SKM-1 treated with dmso at 0.1 percent for 144 hours (cell line): ENCODE results near the gene FRMD5.

ENCODE experiments used
- DNase-seq: peaks from one replicate; lab custom pipeline; 2025; ENCODE audit not compliant: unreplicated experiment; lab: John Stamatoyannopoulos, UW

FRMD5 gene

DNA sequence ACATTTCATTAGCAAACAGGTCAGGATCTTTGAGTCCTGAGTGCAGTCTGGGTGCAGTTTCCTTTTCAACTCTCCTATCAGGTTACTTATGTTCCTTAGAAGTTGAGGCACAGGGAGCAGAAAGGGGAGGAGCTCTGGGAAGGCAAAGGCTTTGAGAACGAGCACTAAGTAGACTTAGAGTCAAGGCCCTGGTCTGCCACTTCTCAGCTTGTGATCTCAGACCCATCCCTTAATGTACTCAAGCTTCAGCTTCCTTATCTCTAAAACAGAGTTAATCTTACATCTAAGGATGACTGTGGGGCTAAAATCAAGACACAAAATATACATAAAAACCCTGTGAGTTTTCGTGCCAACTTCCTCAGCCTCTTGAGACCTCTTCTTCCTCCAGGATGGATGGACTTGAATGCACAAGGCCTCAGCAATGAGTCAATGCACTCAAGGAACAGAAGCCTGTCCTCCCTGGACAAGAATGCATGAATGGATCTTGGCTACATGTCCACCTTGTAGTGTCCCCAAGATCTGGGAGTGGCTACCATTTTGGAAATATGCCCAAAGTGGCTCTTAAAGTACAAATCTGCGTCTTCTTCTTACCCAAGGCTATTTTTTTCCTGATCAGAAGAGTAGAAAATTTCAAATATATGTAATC, 263.2 kb downstream of the FRMD5 start:
- no peak for DNase-seq

DNA sequence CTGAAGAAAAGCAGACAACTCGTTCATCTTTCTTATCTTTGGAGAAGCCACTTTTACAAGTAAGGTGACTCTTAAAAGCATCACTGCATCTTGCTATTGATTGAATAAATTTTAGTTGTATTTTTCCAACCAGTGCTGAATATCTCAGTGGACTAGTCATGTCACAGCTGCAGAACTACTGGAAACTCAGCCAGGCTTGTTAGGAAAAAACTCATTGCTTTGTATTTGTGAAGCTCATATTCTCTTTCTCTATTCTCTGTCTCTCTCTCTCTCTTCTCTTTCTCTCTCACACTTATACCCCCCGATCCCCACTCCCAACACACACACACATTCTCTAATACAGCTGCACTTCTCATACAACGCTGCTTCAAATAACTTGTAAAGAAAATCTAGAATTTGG, 264.0 kb downstream of the FRMD5 start:
- DNase-seq, result no peak

DNA sequence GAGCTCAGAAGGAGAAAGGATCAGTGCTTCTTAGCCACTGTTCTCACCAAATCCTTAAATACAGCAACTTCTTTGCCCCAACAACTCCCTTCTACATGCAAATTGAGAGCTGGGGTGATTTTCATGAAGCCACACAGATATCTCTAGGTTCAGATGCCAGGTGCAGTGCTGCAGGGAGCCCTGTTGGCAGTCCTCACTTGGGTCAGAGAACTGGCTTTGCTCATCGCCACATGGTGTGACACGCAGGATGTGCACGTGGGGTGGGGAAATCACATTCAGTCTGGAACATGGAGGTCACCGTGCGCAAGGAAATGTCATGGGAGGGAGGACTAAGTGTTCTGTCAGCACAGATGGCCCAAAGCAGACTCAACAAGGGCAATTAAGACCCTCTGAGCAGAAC, 264.5 kb downstream of the FRMD5 start:
- DNase-seq, result no peak

DNA sequence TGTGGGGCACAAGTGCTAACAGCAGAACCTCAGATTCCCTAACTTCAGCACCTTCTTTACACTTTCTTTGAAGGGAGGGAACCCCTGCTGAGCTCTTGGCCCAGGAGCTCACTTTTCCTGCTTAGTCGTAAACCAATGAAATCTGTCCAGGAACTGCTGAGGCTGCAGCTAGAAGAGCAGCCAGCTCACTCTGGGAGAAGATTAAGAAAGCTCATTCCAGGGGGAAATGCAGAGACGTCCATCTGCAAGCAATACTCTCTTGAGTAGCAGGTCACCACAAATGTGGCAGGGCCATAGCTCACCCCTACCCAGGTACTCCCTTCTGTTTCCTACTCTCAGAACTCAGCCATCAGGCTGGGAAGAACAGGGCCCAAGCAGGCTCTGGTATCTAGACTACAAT, 265.0 kb downstream of the FRMD5 start:
- DNase-seq, result no peak

DNA sequence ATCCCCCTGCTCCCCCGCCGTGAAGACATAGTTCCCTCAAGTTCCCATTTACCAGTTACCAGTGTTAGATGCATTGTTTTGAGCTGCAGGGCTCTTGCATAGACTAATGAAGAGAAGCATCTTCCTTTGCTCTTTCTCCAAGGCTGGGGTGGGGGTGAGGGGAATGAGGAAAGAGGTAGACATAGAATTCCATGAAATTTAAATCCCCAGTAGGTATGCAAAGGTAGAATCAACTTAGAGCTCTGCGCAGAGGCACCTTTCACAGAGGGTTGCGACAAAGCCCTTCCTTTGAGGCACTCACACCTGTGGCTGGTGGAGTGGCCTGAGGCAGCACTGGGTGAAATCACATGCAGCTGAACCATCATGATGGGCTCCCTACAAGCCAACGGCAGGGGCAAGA, 266.9 kb downstream of the FRMD5 start:
- no peak for DNase-seq

DNA sequence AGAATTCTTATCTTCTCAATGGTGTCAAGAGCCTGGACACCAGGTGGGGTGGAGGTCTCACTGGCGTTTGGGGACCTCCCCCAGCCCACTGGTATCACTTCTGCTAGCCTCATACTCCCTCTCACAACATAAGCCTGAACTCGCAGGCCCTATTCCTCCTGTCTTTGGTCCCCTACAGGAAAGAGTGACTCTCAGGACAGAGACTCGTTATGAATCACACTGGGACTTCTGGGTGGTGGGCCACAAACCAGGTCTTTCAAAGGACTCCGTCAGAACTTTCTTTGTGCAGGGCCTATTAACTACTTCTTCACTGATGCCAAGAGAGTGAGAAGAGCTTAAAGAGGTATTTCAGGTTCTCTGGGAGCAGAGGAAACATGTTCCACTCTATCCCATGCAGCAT, 267.9 kb downstream of the FRMD5 start:
- no peak for DNase-seq

DNA sequence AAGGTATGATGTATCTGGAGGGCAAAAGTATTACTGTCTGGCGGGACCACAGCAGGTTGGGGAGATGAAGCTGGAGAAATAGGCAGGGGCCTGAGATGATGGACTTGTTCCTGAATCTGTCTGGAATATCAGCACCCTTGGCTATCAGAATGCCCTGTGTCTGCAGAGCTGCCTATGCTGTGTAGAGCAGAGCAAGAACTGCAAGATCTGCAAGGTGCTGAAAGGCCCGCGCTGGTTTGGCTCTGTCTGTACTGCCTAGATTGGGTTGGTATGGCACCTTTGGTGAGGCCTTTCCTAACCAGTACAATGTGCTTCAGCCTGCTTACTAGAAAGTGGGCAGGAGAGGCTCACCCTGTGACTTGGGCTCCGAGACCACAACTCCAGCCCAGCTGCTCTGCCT, 271.5 kb downstream of the FRMD5 start:
- no peak for DNase-seq

DNA sequence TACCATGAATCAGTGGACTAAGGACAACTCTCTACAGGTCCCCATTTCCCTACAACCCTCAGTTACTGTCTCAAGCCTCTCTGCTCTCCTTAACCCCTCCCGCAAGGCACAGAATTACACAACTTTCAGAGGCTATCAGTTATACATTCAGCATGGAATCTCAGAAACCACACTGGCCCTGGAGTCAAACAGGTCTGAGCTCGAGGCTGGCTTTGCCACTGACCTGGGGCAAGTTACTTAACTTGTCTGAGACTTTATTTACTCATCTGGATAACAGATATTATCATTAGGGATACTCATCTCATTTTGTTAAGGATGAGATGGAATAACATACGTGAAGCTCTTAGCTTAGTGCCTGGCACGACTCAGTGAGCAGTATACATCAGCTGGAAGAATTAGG, 273.1 kb downstream of the FRMD5 start:
- no peak for DNase-seq

DNA sequence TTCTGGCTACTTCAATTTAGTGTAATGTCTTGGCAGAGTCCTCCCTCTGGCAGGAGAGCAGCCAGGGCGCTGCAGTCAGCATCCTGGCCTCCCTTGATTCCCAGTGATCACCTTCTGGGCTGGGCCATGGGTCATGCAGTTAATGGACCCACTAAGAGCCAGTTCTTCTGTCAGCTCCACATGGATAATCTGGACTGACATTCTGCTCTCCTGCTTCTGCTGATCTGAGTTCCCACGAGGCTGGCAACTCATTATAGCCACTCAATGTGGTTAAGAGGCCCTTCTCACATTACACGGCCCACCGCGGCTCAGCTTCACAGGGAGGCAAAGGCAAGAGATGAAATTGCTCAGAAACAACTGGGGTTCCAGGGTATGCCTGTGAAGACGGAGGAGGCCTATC, 274.3 kb downstream of the FRMD5 start:
- DNase-seq, result no peak

DNA sequence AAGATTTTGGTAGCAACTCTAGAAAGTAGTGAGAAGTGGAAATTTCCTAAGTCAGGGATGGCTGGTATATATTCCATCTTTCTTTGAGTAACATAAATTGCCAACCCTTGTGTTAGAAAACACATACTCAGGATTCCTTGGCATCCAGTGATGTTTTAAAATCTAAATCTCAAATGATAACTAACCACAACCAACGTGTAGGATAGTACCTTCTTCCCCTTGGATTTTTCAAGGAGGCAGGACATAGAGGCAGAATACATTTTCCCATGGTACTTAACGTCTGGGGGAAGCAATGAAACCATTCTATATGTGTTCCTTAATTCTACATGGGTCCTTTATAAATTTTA, 274.8 kb downstream of the FRMD5 start:
- DNase-seq, result no peak

DNA sequence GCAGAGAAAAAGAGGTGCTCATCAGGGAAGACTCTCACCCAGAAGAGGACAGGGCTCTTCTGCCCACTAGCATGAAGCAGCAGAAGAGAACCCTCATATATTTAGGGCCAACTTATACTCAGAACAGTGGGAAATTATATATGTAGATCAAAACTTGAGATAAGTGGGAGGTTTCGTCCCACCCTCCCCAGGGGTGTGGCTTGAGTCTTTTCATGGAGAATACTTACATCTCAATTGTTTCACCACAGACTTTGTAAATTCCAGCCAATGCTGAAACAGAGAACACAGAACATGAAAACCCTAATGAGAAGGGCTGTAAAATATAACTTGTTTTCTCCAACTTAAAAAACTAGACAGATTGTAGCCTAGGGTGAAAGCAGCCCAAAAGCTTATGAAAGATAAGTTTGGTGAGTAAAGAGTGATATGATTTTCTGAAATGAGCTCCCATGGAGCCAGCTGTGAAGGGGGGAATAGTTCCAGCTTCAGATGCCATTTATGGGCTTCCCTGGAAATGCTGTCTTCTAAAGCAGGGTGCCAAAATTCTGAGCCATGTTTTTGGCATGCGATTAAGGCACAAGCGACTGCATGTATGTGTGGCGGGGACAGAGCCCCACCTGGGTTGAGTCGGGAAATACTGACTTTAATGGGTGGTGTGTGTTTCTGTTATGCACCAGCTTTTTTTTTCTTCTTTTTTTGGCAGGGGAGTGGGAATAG, 275.4 kb downstream of the FRMD5 start:
- no peak for DNase-seq

DNA sequence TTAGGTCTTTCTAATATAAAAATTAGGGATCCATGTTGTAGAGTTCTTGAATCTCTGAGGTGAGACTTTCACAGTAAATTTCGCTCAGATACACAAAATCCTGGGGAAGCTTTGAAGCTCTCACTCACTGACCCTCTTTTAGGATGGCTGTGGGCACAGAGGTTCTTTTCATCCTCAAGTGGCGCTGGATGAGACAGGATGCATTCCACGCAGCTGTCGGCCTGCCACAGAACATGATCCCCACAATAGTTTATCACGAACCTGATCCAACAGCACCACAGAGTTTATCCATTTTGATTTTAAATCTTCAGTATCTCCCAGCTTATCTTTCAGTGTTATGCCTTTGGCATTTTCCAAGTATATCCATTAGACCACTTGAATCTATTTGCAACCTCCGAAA, 276.4 kb downstream of the FRMD5 start:
- no peak for DNase-seq

DNA sequence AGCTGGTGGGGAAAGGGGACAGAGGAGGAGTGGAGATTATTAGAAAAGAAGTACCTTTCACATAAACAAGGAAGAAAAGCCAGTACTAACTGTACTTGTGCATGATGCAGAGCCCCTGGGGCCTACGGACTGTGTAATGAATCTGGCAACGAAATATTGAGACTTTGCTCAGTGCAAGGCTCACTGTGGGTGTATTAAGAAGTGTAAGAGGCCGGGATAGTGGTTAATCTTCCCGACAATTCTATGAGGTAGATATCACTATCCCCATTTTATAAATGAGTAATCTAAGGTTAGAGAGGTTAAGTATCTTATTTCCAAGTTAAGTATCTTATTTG, 278.8 kb downstream of the FRMD5 start:
- no peak for DNase-seq

DNA sequence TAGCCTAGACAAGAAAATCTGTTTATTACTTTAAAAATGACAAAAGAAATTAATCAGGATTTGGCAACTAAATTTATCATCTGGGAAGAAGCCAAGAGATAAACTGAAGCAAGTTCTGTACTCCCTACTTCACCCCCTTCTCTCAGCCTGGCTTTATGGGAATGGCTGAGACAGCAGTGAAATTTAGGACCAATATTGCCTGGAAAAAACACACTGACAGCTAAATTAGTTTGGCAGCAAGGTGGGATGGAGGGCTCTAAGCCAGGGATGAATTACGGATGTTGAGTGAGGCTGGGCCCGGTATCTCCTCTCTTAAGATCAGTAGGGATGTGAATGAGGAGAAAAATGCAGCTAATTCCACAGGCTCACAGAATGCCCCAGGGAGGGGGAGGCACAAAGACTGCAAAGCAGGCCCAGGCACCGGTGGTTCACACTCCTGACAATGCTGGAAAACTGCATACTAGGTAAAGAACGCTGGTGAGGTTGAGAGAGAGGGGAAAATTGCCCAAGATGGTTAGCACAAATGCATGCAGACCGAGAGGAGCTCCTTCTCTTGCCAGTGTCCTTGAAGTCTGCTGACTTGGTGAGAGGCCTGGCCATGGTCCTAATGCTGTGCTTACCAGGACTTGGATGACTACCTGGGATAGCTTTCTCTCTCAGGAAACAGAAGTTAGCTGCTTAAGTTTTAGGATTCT, 279.3 kb downstream of the FRMD5 start:
- no peak for DNase-seq

DNA sequence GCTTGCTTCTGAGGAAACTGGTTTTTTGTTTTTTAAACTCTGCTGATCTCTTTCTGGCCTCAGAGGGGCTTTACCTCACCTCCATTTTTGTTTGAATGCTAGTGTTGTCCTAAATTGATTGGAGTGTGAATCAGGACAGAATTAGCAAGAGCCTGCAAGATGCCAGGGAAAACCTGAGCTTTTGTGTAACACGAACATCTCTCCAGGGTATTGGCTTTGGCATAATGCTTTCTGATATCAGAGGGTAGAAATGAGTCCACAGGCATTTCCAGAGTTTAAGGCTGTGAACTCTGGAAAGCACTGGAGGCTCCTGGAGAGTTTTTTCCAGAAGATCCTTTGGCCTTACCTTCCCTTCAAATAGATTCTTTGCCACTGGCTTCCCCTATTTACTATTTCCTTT, 281.1 kb downstream of the FRMD5 start:
- no peak for DNase-seq

DNA sequence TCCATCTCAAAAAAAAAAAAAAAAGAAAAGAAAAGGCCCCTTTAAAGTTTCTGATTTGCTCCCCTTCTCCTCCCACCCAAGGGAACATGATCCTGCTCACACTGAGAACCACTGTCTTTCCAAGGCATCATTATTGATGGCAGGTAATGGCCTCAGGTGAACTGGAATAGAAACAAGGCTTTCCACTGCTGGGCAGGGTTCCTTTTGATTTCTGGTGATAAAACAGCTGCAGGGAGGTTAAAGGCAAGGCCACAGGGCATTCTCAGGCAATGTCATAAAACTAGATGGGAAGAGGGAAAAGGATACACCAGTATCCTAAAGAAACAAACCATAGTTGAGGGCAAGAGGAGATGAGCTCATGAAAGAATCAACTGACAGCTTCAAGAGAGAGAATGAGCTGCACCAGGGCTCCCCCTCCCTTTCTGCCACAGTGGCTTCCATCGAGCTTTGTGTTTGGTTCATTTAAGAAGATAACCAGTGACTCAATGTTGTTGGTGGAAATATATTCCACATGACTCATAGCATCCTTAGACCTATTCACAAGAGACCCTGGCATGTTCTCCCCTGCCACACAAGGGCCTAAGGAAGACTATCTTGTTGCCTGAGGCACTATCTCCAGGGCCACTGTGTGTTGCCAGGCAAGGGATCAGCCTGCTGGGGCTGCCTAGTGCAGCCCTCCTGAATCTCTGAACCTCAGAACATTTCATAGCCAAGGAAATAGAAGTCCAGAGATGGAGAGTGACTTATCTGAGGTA, 281.9 kb downstream of the FRMD5 start:
- DNase-seq, result no peak

DNA sequence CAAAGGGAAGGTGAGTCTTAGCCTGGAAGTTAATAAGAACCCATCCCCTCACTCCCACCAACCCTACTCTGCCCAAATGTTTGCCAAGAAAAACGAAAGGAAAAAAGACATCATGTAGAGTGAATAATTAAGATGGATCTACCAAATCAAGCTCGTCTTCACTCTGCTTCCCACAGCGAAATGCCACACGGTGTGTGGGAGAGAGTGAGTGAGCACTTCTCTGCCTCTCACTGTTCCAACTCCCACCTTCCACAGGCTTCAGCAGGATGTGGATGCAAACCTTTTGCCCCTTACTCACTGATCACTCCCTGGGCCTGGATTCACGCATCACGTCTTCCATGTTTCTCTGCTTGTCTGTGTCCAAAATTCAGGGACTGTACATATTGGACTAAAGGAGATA, 282.9 kb downstream of the FRMD5 start:
- DNase-seq, result no peak

DNA sequence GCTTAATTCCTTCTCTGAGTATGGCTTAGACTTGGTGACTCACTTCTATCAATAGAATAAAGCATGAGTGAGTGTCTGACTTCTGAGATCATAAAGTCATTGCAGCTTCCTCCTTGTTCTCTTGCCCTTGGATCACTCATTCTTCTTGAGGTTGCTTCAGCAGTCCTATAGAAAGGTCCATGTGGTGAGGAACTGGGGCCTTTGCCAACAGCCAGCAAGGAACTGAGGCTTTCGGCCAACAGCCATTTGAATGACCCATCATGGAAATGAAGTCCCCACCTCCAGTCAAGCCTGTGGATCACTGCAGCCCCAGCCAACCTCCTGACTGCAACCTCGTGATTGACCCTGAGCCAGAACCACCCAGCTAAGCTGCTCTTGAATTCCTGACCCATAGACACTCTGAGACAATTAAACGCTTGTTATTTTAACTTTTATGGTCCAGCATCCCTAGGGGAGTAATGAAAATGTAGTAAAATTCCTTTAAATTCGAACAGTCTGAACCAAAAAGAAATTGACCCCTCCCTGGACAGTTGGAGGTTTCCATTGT, 283.8 kb downstream of the FRMD5 start:
- DNase-seq, result no peak

DNA sequence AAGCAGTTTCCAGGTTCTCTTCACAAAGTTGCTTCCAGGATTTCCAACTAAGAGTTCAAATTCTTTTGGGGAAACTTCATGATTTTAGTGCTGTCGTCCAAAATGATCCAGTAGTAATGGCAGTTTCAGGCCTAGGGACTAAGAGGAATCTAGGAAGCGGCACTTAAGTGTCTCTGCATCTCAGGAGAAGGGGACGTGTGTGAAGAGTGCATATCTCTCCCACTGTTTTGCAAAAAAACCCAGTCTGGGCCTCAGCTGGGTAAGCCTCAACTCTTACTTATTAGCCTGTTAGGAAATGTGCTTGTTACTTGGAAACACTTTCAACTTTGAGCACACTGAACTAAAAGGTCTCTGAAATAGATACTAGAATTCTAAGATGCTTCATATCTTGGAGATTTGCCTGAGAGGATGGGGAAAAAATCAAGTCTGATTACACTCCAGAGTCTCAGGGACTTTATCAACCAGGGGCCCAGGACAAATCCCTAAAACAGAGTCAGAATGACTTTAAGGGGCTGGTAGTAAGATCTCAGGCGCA, 286.5 kb downstream of the FRMD5 start:
- DNase-seq, result no peak

DNA sequence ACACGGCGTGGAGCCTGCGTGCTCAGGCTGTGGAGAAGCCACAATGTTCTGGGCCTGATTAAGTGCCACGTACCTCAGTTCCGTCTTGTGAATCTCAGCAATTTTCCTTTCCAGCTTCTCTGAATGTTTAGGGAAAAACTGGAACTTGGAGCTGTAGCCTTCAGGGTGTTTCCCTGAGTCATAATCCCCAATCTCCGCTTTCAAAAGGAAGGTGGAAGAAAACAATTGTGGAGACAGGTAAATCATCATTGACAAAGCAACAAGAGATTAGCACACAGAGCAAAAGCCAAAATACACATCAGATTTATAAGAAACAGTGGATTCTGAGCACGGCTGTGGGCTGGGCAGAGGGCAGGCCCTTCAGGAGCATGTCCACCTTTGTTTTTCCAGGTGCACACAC, 289.3 kb downstream of the FRMD5 start:
- no peak for DNase-seq

DNA sequence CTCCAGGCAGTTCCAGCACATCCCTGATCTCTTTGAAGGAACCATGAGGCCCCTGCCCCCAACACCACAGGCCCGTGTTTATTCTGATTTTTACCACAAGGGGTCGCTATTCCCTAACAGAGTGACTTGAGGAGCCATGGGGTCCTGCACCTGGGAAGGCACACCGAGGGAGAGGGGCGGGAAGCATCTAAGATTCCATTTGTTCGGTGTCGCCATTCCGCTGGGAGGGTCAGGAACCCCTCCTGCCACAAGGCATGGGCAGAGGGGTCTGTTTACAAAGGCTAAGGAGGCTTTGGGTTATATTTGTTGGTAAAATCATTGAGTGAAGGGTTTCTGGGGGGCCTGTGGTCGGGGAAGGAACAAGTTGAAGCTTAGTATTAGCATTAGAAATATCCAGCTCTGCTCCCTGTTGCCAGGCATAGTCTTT, 291.2 kb downstream of the FRMD5 start:
- peak; percentile 51 for DNase-seq
